Daoy (cell line): ENCODE measurements around the gene TMEM253. TPM values are rescaled to one million over a fixed set of nuclear protein-coding genes. Genes with fewer than 3 reads are reported as not detected.

Experiments
- DNase-seq: peaks from one replicate; pipeline ENCODE4 v3.0.0-alpha.2; 2015; ENCODE audit warnings: low read depth
- total RNA-seq: library from RNA; depleted of rRNA; stranded (reverse); fragments of >200 nt; shearing (Covaris generic); gene quantifications from 2 replicates; pipeline ENCODE4 v1.2.3, GENCODE V29; 2014

The TMEM253 gene
- total RNA-seq, 1 experiment from 2014 or later, result not detected

DNA sequence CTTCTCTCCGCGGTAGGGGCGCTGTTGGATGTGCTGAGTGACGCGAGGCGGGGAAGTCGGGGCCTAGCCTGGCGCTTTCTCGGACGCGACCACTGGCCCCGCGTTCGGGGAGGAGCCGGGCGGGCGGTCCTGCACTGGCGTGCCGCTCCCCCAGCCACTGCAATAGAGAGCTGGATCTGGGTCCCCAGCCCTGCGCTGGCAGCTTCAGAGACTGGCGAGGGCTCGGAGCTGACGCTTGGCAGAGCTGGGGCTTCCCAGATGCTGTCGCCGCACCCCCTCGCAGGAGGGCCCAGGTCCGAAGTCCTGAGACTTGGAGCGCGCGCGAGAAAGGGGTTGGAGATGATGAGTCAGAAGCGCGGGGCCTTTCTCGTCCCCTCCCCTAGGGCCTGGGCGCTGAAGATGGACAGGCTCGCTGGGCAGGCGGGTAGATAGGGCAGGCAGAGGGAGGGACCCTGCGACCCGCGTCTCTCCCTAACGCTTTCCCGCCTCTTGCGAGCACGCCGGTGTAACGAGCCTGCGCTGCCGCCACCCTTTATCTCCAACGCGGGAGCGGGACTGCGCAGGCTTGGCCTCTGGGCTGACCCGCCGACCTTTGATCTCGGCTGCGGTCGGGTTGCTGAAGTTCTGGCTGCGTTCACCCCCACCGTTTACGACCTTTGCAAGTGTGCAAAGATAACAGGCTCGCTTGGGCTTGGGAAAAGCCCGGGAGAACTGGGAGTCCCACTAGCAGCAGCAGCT, 3.0 kb downstream of the TMEM253 start:
- peak; percentile 99 for DNase-seq

DNA sequence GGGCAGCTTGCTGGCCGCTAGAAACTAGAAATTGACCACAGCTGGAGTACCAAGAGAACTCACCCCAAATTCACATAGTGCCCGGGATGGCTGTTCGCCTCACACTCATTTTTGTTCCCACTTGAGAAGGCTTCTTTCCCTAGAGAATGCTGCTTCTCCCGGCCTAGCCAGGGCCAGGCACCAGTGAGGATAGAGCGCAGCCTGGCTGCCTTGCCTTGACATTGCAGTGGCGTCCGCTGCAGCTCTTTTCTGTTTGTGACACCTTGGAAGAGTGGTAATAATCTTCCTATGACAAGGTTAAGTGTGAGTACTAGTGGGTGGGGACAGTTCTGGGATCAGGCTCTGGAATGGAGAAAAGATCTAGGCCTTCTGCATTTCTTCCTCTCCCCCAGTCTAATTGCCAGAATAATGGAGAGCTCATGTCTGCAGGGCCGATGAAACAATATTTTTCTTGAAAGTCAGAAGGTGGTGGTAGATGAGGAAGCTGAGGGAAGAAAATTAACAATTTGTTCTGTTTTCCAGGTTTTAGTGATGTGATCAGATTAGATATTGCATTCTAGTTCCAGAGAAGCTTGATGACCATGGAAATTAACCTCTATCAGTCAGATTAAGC, 3.7 kb downstream of the TMEM253 start:
- DNase-seq, result peak; percentile 91

DNA sequence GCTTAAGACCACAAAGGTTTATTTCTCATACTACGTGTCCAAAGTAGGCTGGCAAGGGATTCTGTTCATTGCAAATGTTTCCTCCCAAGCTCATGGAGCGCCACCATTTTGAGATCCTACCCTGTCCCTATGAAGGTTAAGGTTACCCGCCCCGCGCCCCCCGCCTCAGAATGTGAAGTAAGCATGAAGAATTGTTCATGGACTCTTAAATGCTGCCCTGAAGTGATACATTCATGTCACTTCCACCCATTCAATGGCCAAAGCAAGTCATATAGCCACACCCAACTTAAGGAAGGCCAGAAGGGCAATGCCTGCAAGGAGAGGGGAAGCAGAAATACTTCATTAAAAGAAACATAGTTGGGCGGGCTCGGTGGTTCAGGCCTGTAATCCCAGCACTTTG, 4.2 kb downstream of the TMEM253 start:
- DNase-seq, result no peak

DNA sequence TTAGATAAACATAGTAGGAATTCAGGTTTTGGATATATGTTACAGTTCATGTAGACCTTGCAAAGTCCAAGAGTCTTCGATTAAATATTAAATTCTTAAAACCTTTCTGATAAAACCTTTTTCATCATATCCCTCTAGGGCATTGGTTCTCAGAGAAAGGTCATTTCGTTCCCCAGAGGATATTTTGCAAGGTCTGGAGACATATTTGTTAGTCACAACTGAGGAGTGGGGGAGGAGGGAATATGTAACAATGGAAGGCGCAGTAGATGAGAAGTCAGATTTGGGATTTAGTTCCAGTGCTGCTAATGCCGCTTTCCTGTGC, 5.3 kb downstream of the TMEM253 start:
- no peak for DNase-seq

DNA sequence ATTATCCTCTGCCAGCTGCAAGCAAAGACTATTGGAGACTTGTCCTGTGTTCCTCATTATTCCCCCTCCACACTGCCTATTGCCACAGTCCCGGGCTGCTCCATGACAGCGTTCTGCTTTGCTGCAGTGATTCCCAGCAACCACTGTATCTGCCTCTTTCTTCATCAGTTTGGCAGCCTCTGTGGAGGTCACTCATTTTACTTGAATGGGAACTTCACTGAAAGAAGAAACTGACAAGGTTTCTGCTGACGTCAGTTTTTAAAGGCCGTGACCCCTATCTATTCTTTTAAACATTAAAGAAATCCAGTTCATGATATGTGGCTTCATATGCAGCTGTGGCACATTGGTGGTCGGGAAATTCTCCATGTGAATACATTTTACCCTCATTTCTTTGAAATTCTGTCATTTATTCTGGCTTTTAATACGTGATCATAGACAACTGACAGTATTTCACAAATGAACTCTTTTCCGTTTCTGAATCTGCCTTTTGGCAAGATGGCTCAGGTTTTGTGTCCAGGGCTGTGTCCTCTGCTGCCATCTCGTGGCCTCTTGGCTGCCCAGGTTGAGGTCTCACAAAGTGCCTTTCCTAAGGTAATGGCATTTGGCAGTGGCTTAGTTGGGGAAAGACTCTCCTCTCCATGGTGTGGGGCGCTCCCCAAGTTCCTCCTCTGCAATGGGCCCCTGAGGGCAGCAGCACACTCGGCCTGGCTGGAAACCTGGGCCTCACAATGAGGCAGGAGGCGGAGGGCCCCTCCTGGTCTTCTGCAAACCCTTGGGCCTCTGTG, 5.8 kb downstream of the TMEM253 start:
- peak; percentile 87 for DNase-seq

DNA sequence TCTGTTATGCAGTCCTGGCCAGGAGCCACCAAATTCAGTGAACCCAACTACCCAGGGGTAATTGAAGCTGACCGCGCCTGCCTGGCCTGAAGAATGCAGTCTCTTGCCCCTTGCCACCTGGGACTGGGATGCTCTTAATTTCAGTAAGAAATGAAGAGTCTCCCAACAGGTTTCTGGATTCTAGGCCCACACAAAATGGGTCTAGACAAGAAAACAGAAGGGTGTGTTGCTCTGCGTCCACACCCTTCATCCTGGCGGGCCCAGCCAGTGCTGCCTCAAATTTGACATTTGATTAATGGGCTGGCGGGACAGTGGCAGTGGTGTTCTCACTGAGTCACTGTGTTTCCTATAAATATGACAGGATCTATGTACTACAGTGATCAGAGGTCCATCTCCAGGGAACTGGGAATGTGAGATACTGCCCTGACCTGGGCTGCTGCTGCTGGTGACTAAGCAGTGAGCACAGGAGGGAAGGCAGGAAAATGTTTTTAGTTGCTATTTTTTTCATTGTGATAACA, 6.5 kb downstream of the TMEM253 start:
- DNase-seq, result no peak

DNA sequence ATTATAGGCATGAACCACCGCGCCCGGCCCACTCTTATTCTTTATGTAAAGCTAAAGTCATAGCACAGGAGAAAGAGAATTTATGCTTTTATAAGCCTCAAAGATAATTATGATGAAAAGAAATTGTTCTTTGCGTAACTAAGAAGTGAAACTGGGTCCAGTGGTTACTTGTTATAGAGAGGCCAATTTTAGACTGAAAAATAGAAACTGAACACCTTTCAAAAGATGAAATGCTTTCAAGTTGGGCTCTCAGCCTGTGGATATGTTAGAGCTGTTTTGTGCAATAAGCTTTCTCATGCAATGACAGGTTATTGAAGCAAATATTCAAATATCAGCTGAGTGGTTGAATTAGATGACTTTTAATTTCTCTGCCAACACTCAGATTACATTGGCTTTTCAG, 7.9 kb downstream of the TMEM253 start:
- DNase-seq, result no peak

DNA sequence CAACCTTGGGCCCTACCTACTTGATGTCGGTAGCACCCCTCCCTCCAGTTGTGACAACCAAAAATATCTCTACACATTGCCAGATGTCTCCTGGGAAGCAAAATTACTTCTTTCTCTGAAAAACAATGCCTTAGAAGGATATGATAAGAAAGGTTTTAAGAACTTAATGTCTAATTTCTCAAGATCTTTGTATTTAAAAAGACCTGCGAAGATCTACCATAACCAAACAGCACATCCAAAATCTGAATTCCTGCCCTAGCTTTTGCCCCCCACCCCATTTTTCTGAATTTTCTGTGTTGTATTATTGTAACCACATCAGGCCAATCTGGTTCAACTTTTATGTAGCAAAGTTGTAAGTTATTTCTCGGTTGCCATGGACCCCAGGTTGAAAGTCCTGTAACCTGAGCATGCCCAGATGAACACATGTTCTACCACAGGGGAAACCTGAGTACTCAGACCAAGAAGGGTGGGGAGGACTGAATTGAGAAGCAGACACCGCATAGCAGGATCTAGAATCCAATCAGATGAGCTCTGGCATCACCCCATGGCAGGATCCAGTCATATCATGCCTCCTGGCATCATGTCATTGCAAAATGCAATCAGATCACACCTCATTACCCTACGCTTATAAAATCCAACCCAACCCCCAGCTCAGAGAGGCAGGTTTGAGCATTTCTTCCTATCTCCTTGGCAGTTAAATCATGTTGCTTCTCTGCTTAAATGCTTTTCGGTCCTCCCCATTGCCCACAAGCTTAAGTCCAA, 8.7 kb downstream of the TMEM253 start:
- DNase-seq, result no peak

DNA sequence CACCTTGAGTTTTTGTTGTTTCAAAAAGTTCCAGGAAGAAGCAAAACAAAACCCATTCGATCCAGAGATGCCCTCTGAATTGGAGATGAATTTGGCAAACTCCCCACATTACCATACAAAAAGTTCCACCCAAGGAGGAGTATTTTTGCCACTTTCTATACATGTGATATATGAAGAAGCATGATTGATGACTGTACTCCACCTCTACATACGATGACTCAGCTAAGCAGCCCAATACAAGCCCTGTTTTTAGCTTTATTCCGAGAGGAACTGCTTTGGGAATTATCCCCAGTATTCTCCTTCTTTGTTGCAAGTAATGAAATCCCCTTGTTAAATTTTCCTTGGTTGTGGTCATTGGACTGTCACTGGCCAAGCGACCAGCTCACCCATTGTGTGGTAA, 11.4 kb downstream of the TMEM253 start:
- no peak for DNase-seq

DNA sequence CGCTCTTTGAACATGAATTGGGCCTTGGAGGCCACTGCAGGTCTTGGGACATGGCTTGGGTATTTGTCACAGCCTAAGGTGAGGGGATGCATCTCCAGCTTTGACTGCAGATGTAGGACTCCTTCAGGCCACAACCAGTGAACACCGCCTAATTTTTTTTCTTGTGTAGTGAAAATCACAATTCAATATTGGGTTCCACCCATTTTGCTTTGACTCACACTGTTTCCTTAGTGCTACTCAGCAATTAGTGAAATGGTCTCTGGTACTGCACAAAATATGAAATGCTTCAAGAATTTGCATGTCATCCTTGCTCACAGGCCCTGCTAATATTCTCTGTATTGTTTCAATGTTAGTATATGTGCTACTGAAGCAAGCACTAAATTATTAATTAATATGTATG, 12.5 kb downstream of the TMEM253 start:
- DNase-seq, result no peak

DNA sequence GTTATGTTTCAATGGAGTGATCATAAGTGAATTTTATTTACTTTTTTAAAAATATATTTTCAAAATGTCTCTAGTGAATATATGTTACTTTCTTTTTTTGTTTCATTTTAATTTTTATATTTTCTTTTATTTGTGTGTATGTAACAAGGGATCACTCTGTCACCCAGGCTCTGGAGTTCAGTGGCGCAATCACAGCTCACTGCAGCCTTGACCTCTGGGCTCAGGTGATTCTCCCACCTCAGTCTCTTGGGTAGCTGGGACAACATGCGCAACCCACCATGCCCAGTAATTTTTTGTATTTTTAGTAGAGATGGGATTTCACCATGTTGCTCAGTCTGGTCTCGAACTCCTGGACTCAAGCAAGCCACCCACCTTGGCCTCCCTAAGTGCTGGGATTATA, 18.1 kb downstream of the TMEM253 start:
- DNase-seq, result no peak

DNA sequence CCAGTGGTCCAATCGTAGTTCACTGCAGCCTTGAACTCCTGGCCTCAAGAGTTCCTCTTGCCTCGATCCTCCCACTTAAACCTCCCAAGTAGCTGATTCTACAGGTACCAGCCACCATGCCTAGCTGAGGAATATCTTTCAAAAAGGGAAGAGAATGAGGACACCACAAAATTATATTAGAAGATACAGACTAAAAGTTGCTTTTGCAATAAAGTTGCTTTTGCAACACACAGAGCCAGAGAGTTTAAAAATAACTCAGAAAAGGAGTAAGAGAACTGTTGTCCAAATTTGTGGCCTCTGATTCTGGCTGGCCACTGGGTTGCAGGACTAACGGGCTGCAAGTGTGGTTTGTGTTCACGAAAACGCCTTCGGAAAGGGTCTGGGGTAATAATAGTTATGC, 19.8 kb downstream of the TMEM253 start:
- DNase-seq, result no peak

DNA sequence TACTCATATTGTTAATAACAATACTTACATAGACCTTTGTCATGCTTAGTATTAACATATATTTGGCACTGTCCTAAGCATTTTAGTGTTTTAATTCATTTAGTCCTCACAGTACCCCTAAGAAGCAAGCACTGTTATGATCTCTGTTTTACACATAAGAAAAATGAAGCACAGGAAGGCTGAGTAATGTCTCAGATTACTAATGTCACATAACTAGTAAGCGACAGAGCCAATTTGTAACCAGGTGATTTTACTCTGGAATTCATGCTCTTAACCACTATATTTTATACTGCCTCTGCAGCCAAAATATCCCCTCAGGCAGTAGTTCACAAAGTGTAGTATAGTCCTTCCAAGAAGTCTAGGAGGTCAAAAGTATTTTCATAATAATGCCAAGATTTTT, 20.3 kb downstream of the TMEM253 start:
- DNase-seq, result no peak

DNA sequence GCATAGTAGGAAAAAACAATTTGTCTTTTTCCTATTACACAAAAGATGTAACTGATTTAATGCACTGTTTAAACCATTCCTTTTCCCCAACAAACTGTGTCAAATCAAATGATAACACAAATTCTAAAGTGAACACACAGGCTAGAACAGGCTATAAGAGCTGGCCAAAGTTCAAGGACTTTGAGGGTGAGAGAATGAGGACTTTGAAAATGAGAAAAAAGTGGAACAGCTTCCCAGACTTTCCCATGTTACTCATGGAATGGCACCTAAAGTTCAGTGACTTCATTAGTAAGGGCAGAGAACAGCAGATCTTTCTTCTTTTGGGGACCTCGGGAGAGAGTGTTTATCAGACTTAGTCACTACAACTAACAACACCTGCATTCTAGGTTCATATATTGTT, 22.6 kb downstream of the TMEM253 start:
- no peak for DNase-seq

DNA sequence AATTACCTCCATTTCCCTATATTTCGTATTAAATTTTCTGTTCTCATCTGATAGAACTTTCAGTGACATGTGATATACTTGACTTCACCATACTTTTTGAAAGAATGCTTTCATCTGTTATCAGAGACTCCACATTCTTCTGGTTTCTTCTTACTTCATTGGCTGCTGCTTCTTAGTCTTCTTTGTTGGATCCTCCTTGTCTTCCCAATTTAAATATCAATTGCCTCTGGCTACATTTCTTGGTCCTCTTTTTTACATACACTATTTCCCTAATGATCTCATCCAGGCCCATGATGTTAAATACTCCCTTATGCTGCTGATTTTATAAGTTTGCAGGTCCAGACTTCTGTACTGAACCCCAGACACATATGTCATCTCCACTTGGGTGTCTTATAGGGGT, 33.0 kb downstream of the TMEM253 start:
- DNase-seq, result no peak

DNA sequence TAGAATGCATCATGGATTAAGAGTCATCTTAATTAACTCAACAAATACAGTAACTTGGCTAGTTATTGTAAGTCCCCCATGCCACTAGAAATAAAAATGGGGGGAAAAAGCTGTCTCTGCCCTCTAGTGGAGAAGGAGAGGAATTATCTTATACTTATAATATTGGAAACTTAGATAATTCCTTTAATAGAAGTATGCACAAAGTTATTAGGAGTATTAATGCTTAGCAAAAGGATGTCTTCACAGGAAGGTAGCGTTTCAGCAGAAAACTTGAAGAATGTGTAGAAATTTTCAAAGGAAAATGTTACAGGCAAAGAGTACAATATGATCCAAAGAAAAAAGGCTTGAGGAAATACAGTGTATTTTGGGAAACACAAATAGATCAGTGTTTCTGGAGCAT, 35.2 kb downstream of the TMEM253 start:
- no peak for DNase-seq

DNA sequence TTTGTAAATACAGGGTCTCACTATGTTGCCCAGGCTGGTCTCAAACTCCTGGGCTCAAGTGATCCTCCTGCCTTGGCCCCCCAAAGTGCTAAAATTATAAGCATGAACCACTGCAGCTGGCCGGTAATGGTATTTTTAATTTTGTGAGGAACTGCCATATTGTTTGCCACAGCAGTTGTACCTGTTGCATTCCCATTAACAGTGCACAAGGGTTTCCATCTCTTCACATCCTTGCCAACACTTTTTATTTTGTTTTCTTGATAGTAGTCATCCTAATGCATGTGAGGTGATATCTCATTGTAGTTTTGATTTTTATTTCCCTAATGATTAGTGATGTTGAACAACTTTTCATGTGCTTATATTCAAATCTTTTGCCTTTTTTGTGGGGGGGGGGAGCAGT, 41.5 kb downstream of the TMEM253 start:
- DNase-seq, result no peak

DNA sequence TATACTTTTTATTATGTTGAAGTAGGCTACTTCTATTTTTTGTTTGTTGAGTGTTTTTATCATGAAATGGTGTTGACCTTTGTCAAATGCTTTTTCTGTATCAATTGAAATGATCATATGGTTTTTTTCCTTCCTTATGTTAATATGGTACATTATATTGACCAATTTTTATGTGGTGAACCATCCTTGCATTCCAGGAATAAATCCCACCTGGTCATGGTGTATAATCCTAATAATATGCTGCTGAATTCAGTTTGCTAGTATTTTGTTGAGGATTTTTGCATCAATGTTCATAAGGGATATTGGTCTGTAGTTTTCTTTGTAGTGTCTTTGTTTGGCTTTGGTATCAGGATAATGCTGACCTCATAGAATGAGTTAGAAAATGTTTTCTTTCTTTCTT, 44.6 kb downstream of the TMEM253 start:
- no peak for DNase-seq

DNA sequence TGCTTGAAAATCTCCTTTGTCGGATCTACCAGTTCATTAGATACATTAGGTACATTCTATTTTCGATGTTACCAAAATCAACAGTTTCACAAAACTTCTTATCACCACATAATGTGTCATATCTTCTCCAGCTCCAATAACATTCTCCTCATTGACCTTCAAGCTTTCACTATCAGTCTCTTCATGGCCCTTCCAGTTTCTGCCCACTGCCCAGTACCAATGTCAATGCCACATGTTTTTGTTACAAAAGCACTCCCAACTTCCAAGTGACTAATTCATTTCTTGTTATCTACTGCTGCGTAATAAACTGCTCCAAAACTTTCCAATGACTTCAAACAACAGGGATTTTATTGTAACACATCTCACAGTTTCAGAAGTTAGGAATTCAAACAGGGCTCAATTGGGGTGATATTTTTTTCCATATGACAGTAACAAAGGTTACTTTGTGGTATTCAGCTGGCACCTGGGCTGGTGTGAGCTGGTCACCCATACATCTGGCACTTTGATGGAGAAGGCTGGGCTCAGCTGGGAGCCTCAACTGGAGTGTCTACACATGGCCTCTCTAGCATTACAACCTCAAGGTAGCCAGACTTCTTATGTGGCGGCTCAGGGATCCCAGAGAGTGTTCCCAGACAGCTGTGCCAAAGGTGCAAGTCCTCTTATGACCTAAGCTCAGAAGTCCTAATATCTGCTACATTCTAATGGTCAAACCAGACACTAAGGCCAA, 48.9 kb downstream of the TMEM253 start:
- no peak for DNase-seq
